Mucosa of gallbladder (tissue), 1 donor: Measurements from ENCODE around the gene APLNR. TPM values are rescaled to one million over a fixed set of nuclear protein-coding genes. Genes with fewer than 3 reads are reported as not detected.
"Not testable (repeated sequence)": the region's sequence is repeated elsewhere in the genome, so short reads cannot be mapped to it uniquely, and the experiment has no call there.

Source experiments
- DNase-seq: peaks from one replicate; pipeline ENCODE4 v3.0.0-alpha.2; 2020; ENCODE audit warnings: low spot score
- total RNA-seq: library from RNA; stranded (reverse); gene quantifications from one replicate; pipeline ENCODE4 v1.2.1, GENCODE V29; 2021
- donor health status: DM: no; HTN: no; CAD: no.

APLNR gene
- total RNA-seq, result 4.0 TPM

DNA sequence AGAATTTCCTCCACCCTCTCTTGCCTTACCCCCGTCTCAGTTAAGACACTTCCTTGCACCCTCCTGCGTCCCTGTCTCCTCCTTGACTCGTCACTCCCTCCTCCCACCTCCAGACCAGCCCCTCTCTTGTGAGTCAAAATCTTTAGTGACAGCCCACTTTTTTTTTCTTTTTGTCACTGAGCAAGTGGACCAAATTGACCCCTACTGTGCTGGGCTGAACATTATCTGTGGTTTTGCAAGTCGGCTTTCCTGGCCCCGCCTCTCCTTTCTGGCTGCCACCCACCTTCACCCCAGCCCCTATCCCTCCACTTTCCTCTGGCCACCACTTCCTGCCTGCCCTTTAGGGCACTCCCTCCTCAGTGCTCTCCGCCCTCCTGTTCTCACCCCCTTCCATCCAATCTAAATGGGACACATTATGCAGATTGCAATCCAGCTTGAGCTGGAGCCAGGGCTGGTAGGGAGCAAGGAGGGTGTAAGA is at the start of gene APLNR:
Gene APLNR, minus strand, starts transcription at position 47 of the 478 bp plus-strand sequence. CDS start 246 bp downstream, outside the sequence.
- no peak for DNase-seq

DNA sequence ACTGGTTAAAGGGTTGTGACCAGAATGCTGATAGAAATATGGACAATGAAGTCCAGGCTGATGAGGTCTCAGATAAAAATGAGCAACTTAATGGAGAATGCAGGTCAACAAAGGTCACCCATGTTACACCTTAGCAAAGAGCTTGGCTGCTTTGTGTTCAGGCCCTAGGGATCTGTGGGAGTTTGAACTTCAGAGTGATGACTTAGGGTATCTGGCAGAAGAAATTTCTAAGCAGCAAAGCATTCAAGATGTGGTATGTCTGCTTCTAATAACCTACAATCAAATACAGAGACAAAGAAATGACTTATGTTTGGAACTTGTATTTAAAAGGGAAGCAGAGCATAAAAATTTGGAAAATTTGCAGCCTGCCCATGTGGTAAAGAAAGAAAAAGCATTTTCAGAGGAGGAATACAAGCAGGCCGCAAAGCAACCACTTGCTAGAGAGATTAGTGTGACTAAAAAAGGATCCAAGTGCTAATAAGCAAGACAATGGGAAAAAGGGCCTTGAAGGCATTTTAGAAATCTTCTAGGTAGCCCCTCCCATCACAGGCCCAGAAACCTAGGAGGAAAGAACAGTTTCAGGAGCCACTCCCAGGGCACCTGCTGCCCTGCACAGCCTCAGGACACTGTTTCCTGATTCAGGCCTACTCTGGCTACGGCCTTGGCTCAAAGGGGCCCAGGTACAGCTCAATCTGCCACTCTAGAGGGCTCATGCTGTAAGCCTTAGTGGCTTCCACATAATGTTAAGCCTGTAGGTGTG is 46.4 kb upstream of the APLNR start:
- no peak for DNase-seq

DNA sequence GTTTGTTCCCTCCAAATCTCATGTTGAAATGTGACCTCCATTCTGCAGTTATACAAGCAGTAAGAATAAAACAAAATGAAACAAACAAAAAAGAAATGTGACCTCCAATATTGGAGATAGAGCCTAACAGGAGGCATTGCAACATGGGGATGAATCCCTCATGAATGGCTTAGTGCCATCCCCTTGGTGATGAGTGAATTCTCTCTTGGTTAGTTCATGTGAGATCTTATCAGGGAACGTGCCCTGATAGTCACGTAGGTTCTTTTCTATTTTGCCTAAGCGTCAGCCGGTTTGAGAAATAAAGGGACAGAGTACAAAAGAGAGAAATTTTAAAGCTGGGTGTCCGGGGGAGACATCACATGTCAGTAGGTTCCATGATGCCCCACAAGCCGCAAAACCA is 44.5 kb upstream of the APLNR start:
- DNase-seq, result not testable (repeated sequence)

DNA sequence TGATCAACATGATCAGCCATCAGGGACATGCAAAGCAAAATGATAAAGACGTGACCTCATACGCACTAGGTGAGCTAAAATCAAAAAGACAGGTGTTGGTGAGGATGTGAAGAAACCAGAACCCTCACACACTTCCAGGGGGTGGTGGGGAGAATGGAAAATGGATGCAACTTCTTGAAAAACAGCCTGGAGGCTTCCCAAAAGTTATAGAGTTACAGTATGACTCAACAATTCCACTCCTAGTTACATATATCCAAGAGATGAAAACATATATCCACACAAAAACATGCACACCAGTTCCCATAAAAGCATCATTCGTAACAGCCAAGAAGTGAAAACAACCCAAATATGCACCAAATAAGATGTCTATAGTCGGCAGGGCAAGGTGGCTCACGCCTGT is 42.1 kb upstream of the APLNR start:
- no peak for DNase-seq

DNA sequence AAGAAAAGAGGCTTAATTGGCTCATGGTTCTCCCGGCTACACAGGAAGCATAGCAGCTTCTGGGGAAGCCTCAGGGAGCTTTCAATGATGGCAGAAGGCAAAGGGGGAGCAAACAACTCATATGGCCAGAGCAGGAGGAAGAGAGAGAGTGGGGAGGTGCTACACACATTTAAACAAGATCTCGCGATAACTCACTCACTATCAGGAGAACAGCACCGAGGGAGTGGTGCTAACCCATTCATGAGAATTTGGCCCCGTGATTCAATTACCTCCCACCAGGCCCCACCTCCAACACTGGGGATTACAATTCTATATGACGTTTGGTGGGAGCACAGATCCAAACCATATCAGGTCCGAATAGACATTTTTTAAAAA is 41.7 kb upstream of the APLNR start:
- DNase-seq, result no peak

DNA sequence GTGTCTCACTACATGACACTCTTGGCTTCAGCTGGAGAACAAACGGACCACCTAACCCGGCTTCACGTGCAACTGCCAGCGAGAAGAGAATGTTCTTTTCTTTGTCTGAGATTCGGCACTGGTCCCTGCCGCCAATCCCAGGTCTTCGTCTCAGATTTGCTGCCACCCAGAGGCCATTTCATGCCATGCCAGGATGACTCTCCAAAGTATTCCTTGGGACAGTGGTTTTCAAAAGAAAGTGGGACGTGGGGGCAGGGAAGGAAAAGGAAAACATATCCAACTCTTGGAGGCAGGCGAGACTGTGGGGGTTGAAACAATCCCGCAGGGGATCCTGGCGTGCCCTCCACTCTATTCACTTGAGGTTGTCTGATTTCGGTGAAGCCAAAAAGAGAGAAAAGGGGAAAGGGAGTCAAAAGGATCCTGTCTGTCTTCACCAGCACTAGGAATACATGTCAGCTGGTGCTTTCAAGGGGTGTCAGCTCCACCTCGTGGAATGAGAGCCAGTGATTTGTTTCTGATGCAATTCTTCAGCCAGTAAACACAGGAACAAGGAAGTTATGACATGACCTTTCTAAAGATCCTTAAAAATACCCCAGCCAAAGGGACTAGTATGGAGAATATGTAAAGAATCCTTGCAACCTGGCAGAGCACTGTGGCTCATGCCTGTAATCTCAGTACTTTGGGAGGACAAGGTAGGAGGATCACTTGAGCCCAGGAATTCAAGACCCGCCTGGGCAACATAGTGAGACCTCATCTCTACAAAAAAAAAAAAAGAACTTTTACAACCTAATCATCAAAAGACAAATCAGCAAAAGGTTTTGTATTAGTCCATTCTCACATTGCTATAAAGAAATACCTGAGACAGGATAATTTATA is 41.0 kb upstream of the APLNR start:
- DNase-seq, result peak; percentile 67

DNA sequence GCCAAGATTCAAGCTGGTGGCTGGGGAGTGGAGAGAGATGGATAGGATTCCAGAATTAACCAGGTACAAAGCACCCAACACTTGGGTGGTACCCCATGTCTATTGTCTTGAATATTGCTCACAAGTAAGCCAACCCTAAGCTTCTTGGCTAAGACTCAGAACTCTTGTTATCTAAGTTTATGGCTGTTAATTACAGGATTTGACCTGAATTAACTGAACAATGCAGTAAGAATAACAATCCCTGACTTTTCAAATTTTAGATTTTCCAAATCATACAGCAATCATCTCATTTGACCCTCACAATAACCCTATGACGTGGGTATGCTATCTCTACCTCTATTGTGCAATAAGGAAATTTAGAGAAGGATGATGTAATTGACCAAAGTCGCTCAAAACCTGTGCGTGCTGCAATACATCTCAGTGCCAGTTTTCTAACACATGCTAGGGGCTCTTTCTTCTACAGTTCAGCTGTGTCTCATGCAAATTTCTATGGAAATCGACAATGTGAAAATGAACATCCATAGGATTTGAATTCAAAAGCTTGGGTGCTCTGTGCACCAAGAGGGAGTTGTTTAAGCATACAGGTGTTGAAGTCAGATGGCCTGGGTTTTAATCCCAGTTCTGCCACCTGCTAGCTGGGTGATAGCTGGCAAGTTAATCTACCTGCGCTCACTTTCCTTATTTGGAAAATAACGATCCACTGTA is 40.1 kb upstream of the APLNR start:
- DNase-seq, result no peak

DNA sequence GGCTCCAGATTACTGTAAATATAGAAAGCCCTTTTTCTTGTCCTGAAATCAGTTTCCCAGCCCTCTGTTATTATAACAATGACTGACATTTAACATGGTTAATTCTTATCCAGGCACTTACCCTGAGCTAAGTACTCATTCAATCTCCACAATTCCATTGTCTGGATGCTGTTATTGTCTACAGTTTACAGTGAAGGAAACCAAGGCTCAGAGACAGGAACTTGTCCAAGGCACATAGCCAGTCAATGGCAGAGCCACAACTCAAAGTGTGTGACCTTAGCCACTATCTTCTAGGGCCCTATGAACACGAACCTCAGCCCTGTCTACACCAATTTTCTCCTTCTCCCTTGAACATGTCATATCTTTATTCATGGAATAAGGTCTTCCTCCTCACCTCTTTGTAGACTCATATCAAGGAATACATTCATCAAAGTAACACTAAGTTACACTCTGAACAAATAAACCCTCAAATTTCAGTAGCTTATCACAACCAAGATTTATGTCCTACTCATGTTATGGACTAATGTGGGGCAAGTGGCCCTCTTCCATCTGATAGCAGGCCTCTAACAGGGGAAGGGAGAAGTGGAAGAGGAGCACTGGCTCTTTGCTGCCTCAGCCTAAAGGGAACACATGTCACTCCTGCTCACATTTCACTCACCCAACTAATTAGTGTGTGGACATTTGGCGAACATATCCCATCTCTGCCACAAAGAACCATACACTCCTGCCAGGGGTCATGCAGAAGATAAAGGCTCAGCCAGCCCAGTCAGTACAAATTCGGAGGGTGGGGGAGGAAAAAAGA is 39.3 kb upstream of the APLNR start:
- no peak for DNase-seq

DNA sequence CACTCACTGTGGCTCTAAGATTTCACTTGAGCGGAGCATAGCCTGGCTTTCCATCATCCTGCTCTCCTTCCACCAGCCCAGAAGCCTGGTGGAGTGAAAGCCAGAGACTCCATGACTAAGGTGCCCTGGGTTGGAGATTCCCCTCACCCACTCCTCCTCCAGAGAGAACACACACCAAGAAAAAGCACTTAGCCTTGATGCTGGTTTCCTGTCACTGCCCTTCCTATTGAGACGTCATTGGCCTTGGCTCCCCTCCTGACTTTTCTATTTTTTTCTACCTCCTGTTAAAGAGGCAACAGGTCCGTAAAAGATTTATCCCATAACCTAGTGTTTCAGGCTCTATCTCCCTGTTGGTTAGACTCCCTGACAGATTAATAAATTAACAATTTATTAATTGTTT is 38.5 kb upstream of the APLNR start:
- DNase-seq, result no peak

DNA sequence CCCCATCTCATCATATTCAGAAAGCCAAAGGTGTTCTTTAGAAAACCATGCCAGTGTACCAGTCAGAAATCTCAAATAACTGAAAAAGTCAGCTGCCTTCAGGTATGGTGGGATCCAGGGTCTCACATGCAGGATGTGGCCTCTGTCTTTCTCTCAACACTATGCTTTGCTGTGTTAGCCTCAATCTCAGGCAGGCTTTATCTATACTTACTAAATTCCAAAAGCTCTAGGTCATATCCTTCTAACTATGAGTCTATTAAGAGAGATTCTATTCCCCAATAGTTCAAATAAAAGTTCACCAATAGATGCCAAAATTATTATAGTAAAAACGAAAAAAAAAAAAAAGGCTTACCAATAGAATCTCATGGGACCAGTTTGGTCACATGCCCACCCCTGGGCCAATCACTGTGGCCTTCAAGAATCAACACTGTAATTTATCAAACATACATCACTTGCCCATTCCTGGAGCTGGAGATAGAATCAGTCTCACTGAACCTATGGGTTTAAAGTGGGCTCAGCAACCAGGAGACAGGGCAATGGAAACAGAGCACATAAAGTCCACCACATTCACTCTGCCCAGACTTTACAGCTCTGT is 38.0 kb upstream of the APLNR start:
- DNase-seq, result no peak

DNA sequence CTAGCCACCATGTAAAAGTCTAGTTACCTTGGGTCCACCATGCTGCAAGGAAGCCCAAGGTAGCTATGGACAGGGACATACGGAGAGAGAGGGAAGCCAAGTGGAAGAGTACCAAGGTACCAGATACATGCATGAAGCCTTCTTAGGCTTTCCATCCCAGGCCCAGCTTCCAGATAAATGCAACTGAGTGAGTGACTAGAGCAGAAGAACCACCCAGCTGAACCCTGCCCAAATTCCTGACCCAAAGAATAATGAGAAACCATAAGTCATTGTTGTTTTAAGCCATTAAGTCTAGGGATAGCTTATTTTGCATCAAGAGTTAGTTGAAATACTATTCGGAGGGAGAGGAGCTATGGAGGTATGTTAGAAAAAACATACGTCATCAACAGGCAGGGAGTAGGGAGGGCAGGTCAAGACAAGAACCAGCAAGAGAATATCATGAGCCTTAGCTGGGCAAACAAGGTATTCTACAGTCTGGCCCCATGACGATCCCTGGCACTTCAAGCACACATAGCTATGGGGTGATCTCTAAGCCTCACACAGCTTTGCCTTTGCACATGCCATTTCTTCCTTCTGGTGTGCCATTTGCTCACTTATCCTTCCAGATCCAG is 36.5 kb upstream of the APLNR start:
- no peak for DNase-seq

DNA sequence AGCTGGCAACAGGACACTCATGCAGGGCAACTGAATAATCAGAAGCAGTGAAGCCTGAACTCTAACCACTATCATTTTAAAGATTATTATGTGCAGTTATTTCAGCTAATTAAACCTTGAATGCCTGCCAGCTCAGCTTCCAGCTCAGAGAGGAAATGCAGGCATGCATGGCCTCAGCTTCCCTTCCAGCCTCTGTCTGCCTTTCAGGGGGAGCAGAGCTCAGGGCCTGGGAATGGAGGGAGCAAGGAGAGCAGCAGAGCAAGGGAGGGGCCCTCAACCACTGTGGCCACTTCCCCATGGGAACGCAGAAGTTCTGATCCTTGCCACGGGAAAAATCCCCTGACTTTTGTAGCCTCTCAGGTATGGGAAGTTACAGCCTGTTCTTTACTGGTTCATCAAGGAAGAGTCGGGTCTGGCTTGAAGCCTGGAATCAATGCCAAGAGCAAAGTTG is 32.5 kb upstream of the APLNR start:
- peak; percentile 35 for DNase-seq

DNA sequence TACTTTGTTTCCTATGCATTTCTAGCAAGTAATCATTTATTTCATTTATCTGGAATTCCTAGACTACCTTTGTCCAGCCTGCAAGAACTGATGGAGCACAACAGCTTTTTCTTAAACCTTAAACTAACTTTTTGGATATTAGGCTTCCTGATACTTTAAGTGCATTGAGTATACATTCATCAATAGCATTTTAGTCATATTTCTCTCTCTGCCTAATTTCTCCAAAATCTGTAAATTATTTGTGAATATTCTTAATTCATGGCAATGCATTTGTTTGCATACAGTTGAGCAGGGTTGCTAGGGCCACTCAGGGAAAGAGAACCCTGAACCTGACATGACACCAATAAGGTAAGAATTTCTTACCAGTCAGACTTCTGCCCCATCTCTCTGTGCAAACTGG is 29.1 kb upstream of the APLNR start:
- no peak for DNase-seq

DNA sequence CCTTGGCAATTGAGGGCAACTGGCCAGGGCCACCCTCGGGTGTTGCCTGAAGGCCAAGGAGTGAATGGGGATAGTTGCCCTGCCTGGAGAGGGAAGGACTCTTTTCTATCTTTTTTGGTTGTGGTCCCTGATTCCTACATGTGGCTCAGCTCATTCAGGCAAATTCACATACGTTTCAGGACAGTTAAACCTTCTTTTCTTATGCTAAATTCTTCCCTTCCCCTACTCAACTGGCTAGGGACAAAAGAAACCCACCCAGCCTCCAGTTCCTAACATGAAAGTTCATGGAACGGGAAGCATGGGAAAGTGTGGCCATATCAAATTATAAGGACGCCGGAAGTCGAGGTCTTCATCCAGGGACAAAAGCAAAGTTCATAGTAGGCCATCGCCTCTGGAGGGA is 26.3 kb upstream of the APLNR start:
- DNase-seq, result no peak

DNA sequence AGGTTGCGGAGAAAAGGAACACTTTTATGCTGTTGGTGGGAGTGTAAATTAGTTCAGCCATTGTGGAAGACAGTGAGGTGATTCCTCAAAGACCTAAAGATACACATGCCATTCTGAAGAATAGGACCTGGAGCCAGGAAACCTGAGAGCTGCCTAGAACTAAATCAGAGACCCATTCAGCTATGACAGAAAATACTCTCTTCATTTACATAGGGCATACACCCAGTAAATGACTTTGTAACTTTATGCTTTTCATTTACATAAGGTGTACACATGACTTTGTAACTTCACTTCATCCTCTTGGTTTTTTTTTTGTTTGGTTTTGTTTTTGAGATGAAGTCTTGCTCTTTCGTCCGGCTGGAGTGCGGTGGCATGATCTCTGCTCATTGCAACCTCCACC is 25.1 kb upstream of the APLNR start:
- no peak for DNase-seq

DNA sequence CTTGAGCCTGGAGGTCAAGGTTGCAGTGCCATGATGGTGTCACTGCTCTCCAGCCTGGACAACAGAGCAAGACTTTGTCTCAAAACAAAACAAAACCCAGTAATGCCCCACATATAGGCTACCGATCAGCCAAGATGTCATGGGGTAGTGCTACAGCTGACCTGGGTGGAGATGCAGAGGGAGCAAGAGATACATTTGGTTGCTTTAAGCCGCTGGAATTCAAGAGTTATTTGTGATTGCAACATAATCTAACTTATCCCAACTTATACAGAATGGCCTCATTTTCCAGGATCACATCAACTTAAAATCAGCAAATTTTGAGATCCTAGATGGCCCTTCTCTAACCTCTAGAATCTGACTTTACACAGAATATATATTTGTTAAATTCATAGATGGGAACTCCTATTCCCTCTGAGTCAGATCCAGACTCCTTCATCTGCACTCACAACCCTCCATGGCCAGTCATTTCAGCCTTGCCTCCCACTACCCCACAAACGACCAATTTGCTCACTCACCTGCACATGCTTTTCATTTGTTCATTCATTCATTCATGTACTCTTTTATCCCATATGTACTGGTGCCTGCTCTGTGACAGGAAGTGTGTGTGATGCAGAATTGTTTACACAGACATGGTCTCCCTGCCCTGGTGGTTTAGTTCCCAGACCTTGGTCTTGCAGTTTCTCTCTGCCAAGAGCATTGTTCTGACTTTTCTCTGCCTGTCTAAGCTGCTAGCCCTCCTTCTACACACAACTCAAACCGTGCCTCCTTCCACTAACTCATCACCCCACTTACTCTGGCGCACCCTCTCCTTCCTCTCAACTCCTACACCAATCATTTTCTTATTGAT is 24.1 kb upstream of the APLNR start:
- no peak for DNase-seq

DNA sequence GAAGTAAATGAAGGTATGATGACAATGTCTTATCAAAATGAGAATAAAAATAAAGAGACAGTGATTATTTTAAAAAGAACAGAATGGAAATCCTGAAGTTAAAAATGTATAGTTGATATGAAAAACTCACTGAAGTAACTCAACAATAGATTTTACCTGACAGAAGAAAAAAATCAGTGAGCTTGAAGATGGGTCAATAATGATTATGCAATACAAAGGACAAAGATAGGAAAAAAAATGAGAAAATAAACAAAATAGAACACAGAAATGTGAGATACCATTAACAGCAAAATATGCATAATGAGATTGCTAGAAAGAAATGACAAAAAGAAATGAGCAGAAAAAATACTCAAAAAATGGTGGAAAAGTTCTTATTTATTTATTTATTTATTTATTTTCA is 19.1 kb upstream of the APLNR start:
- no peak for DNase-seq

DNA sequence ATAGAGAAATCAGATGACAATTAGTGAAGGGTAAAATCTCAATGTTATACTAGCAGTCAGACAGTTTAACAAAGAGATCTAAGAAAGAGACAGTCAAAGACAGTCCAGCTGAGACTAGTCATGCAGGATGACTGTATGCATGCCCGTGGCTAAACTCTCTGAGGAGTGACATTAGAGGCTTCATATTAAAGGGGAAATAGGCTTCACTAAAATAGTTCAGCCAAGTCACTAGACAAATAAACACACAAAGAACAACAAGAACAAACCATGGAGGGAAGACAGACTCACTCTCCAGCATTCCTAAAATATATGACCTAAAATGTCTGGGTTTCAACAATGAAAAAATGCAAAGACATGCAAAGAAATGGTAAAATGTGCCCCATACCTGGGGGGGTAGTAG is 18.6 kb upstream of the APLNR start:
- no peak for DNase-seq

DNA sequence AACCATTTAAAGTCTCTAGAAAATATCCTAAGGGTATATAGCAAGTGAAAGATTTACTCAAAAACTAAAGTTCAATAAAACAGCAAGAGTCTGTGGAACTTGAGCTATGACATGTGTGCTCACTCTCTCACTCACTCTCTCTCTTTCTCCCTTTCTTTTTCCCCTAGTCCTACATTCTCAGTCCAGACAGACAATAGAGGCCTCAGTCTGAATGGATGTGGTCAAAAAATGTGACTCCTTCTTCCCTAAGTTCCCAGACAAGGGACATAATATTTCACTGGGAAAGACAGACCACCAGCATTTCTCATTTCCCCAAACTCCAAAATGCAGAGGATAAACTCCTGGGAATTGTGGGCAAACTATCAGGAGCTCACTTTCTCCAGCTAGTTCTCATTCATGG is 17.6 kb upstream of the APLNR start:
- no peak for DNase-seq
